Hematopoietic multipotent progenitor cell treated with erythropoietin and hydrocortisone succinate and interleukin-3 and kit ligand, for 4 days (in vitro differentiated cells): ENCODE measurements around the gene TSPAN7.

ENCODE experiments used
- DNase-seq: peaks from one replicate; pipeline ENCODE4 v3.0.0-alpha.2; 2015

TSPAN7 gene

DNA sequence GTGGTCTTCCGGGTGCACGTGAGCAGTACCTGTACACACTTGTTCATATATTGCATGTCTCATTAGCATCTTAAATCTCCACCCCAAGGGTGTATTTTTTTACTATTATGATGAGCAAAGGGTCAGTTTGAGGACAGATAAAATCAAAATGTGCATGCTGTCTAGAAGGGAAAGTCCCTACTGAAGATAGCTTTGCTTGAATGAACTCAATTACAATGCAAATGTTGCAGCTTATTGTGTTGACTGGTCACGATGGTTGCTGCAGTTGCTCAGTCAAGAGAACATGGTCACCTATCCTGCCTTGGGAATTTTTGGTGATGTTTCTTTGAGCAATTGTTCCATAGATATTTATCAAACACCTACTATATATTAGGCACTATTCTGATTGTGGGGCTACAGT, 136.1 kb downstream of the TSPAN7 start:
- no peak for DNase-seq

- no peak for DNase-seq
Measured at GRCh38 chrX:38699121-38699520, 137.8 kb downstream of the TSPAN7 start.

GRCh38 chrX:38699696-38700095, 138.4 kb downstream of the TSPAN7 start:
- no peak for DNase-seq

DNA sequence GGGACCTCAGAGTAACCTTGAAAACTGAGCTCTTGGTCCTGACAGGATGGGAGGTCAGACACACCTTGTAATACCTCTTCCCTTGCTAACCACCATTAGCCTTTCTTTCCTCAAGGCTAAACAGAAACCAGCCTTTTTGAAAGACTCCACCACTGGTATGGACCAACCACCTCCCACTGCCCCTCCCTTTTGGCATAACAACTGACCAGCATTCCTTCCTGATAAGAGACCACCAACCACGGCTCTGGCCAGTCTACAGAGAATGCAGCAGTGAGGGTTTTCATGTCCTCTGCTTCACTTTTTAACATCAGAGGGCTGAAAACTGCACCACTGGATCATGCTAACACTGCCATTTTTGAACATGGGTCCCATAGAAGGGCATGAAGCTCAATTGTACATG, 139.7 kb downstream of the TSPAN7 start:
- peak; percentile 35 for DNase-seq

DNA sequence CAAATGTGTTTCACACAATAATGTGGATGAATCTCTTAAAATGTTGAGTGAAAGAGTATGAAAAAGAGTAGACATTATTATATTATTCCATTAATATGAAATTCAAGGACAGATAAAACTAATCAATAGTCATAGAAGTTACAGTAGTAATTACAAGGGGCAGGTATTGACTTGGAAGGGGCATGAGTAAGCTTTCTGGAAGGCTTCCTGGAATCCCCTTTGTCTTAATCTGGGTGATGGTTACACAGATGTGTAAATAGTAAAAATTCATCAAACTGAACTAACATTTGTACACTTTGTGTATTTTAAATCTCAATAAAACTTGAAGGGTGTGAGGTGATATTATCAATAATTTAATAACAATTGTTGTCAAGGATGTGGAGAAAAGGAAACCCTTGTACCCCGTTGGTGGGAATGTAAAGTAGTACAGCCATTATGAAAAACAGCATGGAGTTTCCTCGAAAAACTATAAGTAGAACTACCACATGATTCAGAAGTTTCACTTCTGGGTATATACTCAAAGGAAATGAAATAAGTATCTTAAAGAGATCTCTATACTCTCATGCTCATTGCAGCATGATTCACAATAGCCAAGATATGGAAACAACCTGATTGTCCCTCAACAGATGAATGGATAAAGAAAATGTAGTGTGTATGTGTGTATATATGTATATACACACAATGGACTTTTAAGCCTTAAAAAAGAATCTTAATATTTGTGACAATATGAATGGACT, 143.0 kb downstream of the TSPAN7 start:
- DNase-seq = no peak

- peak; percentile 58 for DNase-seq
Measured at GRCh38 chrX:38717871-38718270, 156.5 kb downstream of the TSPAN7 start.

- DNase-seq = peak; percentile 32
Measured at GRCh38 chrX:38718311-38718710, 157.0 kb downstream of the TSPAN7 start.

GRCh38 chrX:38726612-38727011, 165.3 kb downstream of the TSPAN7 start:
- no peak for DNase-seq

- no peak for DNase-seq
Measured at GRCh38 chrX:38727668-38728067, 166.3 kb downstream of the TSPAN7 start.

DNA sequence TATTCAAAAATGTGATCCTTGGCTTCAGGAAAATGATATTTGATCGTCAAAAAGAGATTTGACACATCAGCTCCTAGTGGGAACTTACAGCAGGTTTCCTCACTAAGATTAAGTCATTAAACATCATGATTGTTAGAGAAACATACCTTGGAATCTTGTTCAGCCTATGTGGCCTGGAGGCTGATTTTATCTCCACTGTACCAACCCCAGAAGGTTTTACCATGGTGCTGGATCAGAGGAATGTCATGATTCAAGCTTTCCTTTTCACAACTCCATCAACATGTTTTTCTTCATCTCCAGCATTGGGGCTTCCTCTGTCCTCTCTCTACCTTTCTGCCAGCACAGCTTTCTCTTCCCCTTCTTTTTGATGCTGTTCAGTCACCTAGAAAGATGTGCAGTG, 171.5 kb downstream of the TSPAN7 start:
- DNase-seq = no peak
